GM20000 (cell line): Measurements from ENCODE around the gene ZWINT.

Experiments used
- DNase-seq: peaks from one replicate; pipeline ENCODE4 v3.0.0; 2012; ENCODE audit warnings: low spot score
- CTCF ChIP-seq: IDR thresholded peaks from 2 replicates; pipeline ENCODE4 v1.5.1; 2012; ENCODE audit warnings: mild to moderate bottlenecking, control low read depth; ENCODE audit errors: extremely low read depth, missing control alignments

ZWINT gene

GRCh38 chr10:56318816-56319215 is 42.2 kb downstream of the ZWINT start:
- no peak for TF ChIP-seq CTCF
- no peak for DNase-seq

- no peak for DNase-seq
- no peak for TF ChIP-seq CTCF
Observed at GRCh38 chr10:56317603-56318002, 43.5 kb downstream of the ZWINT start.

- no peak for DNase-seq
- no peak for TF ChIP-seq CTCF
Observed at GRCh38 chr10:56316603-56317002, 44.5 kb downstream of the ZWINT start.
